Karpas-422 (cell line): ENCODE results near the gene PYGO1. TPM values are rescaled to one million over a fixed set of nuclear protein-coding genes. Genes with fewer than 3 reads are reported as not detected.

ENCODE experiments used
- DNase-seq: peaks from one replicate; pipeline ENCODE4 v3.0.0-alpha.2; 2015
- H2AFZ ChIP-seq: fragments of 200-600 bp; sonication (generic); 2 replicates; pipeline ENCODE4 v1.6.1; 2014; ENCODE audit warnings: antibody characterized with exemption, low read length, mixed read lengths
- H3K27ac ChIP-seq: fragments of 200-600 bp; sonication (generic); 2 replicates; pipeline ENCODE4 v1.5.1; 2014; ENCODE audit warnings: mild to moderate bottlenecking, low read length, moderate library complexity
- H3K27me3 ChIP-seq: fragments of 200-600 bp; sonication (generic); 2 replicates; pipeline ENCODE4 v1.6.1; 2014; ENCODE audit warnings: low read length, mixed read lengths
- H3K36me3 ChIP-seq: fragments of 200-600 bp; sonication (generic); 2 replicates; pipeline ENCODE4 v1.6.1; 2014; ENCODE audit warnings: low read length, mixed read lengths; ENCODE audit not compliant: insufficient read depth
- H3K4me1 ChIP-seq: fragments of 200-600 bp; sonication (generic); 2 replicates; pipeline ENCODE4 v1.6.1; 2014; ENCODE audit warnings: mild to moderate bottlenecking, low read length, mixed read lengths
- H3K4me2 ChIP-seq: fragments of 200-600 bp; sonication (generic); 2 replicates; pipeline ENCODE4 v1.6.1; 2014; ENCODE audit warnings: low read length, low read depth, mild to moderate bottlenecking; ENCODE audit not compliant: poor library complexity, severe bottlenecking
- H3K4me3 ChIP-seq: fragments of 200-600 bp; sonication (generic); 2 replicates; pipeline ENCODE4 v1.5.1; 2014; ENCODE audit warnings: mild to moderate bottlenecking, antibody characterized with exemption, low read length, mixed read lengths
- H3K79me2 ChIP-seq: fragments of 200-600 bp; sonication (generic); 2 replicates; pipeline ENCODE4 v1.6.1; 2014; ENCODE audit warnings: mild to moderate bottlenecking, low read length, mixed read lengths
- H3K9ac ChIP-seq: fragments of 200-600 bp; sonication (generic); 2 replicates; pipeline ENCODE4 v1.6.0; 2014; ENCODE audit warnings: low read length
- H3K9me2 ChIP-seq: fragments of 200-600 bp; sonication (generic), shearing (Covaris generic); replicated peaks from 2 replicates; pipeline ENCODE4 v1.6.0; 2014; ENCODE audit warnings: mild to moderate bottlenecking, low read length, moderate library complexity; ENCODE audit not compliant: insufficient read depth
- H3K9me3 ChIP-seq: fragments of 300-700, 200-600 bp; sonication (generic); 2 replicates; pipeline ENCODE4 v1.6.1; 2014; ENCODE audit warnings: low read length, mixed read lengths
- H4K20me1 ChIP-seq: fragments of 200-600 bp; sonication (generic); 2 replicates; pipeline ENCODE4 v1.6.1; 2014; ENCODE audit warnings: mild to moderate bottlenecking, antibody characterized with exemption, low read length, low read depth; ENCODE audit not compliant: insufficient read depth
- total RNA-seq: library from RNA; depleted of rRNA; stranded (reverse); fragments of >200 nt; shearing (Covaris generic); gene quantifications from 2 replicates; pipeline ENCODE4 v1.2.3, GENCODE V29; 2014; ENCODE audit warnings: low replicate concordance

PYGO1 gene
- total RNA-seq, 1 experiment from 2014 or later: not detected

DNA sequence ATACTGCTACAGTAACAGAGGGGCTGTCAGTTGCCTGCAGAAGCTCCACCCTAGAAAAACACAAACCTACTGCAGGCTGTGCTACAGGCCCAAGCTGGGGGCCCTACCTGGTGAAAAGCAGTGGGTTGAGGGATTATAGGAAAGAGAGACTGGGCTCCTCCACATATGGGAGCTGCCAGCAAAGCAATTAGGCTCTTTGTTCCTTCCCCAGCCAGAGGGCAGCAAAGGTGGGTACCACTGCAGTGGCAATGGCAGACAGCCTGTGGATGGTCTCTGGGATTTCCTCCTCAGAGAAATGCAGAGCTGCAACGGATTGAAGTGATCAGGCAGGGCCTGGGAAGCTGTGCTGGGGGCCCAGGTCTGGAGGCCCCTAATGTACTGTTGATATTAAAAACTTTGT is 61.0 kb downstream of the PYGO1 start:
- H3K4me3 ChIP-seq: no peak overlapping the region
- no peaks in the 10 kb centered on the region for H3K79me2 ChIP-seq
- no peak for DNase-seq
- H3K4me2 ChIP-seq: no peak overlapping the region
- no peaks in the 10 kb centered on the region for H3K36me3 ChIP-seq
- no peaks in the 10 kb centered on the region for H3K9me2 ChIP-seq
- peak overlapping the region; percentile 54 for H2AFZ ChIP-seq
- no peaks in the 10 kb centered on the region for H3K27me3 ChIP-seq
- no peaks in the 10 kb centered on the region for H3K9me3 ChIP-seq
- H3K27ac ChIP-seq: no peak overlapping the region
- no peaks in the 10 kb centered on the region for H3K4me1 ChIP-seq
- H3K9ac ChIP-seq: no peak overlapping the region
- H4K20me1 ChIP-seq: no peaks in the 10 kb centered on the region

DNA sequence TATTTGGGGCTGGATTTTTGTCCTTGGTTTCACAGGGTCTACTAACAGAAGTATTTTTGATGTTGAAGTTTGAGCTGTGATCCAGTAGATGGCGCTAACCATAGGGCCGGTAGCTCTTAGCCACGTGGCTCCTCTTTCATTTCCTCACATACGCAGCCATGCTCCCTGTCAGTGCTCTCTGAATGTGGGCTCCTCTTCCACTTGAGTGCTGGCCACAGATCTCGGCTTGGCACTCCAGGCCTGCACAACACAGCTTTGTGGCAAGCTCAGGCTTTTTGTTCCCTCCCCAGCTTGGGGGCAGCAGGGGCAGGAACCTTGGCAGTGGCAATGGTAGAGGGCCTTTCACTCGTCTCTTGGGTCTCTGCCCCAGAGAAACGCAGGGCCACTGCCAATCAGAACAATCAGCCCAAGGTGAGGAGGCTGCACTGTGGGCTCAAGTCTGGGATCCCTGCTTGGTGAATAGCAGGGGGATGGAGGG is 61.5 kb downstream of the PYGO1 start:
- Histone ChIP-seq H3K4me2 (no peak overlapping the region), H4K20me1 (no peaks in the 10 kb centered on the region), H3K9ac (peak overlapping the region; percentile 4; the same call in 1 of the 2 replicates), H3K9me2 (no peaks in the 10 kb centered on the region), H2AFZ (peak overlapping the region; percentile 54), H3K27ac (no peak overlapping the region), H3K4me1 (no peaks in the 10 kb centered on the region), H3K4me3 (no peak overlapping the region), H3K27me3 (no peaks in the 10 kb centered on the region), H3K36me3 (no peaks in the 10 kb centered on the region), H3K79me2 (no peaks in the 10 kb centered on the region), H3K9me3 (no peaks in the 10 kb centered on the region)
- DNase-seq: peak; percentile 91

DNA sequence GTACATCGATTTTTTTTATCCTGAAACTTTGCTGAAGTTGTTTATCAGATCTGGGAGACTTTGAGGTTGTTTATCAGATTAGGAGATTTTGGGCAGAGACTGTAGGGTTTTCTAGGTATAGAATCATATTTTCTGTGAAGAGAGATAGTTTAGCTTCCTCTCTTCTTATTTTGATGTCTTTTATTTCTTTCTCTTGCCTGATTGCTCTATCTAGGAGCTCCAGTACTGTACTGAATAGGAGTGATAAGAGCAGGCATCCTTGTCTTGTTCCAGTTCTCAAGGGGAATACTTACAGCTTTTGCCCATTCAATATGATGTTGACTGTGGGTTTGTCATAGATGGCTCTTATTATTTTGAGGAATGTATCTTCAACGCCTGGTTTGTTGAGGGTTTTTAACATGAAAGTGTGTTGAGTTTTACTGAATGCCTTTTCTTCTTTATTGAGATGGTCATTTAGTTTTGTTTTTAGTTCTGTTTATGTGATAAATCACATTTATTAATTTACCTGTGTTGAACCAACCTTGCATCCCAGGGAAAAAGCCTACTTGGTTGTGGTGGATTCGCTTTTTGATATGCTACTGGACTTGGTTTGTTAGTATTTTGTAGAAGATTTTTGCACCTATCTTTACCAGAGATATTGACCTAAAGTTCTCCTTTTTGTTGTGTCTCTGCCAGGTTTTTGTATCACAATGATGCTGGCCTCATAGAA is 65.2 kb downstream of the PYGO1 start:
- Histone ChIP-seq H3K79me2 (no peaks in the 10 kb centered on the region), H3K9ac (no peak overlapping the region), H3K4me3 (no peak overlapping the region), H3K27me3 (no peaks in the 10 kb centered on the region), H3K9me3 (no peaks in the 10 kb centered on the region), H3K9me2 (no peaks in the 10 kb centered on the region), H4K20me1 (no peaks in the 10 kb centered on the region), H3K4me2 (no peak overlapping the region), H3K27ac (no peak overlapping the region), H3K36me3 (no peaks in the 10 kb centered on the region), H3K4me1 (no peaks in the 10 kb centered on the region), H2AFZ (no peak overlapping the region)
- no peak for DNase-seq

DNA sequence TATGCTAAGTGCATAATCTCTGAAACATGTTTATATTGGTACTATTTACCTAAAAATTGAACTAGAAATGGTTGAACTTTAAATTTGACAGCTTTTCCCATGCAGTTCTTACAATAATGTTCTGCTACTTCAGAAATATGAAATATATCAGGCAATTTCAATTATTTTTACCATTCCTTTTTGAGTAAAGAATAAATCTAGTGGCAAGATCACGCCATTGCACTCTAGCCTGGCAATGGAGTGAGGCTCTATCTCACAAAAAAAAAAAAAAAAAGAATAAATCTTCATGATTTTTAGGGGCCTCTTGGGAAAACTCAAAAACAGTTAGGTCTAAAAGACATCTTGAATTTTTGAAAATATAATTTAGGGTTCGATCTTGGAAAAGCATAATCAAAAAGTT is 69.5 kb downstream of the PYGO1 start:
- H3K27ac ChIP-seq: no peak overlapping the region

DNA sequence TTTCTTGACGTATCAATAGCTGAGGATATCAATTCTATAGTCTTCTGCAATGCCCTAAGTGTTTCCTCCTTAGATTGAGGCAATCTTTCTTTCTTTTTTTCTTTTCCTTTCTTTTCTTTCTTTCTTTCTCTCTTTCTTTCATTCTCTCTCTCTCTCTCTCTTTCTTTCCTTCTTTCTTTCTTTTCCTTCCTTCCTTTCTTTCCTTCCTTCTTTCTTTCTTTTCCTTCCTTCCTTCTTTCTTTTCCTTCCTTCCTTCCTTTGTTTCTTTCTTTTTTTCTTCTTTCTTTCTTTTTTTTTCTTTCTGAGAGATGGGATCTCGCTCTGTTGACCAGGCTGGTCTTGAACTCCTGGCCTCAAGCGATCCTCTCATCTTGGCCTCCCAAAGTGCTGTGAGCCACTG is 70.1 kb downstream of the PYGO1 start:
- no peaks in the 10 kb centered on the region for H4K20me1 ChIP-seq
- H3K4me2 ChIP-seq: no peak overlapping the region
- H3K9me3 ChIP-seq: no peaks in the 10 kb centered on the region
- no peak overlapping the region for H3K4me3 ChIP-seq
- H3K9ac ChIP-seq: no peak overlapping the region
- H3K4me1 ChIP-seq: no peaks in the 10 kb centered on the region
- H3K9me2 ChIP-seq: no peaks in the 10 kb centered on the region
- no peak overlapping the region for H2AFZ ChIP-seq
- no peaks in the 10 kb centered on the region for H3K79me2 ChIP-seq
- no peaks in the 10 kb centered on the region for H3K36me3 ChIP-seq
- H3K27ac ChIP-seq: no peak overlapping the region
- H3K27me3 ChIP-seq: no peaks in the 10 kb centered on the region
- DNase-seq: no peak

More for the DNA sequence above, 69.5 kb downstream of the PYGO1 start:
- H3K36me3 ChIP-seq: no peaks in the 10 kb centered on the region
- no peaks in the 10 kb centered on the region for H3K4me1 ChIP-seq
- H4K20me1 ChIP-seq: no peaks in the 10 kb centered on the region
- no peak overlapping the region for H3K4me2 ChIP-seq
- H3K9ac ChIP-seq: no peak overlapping the region
- H3K9me3 ChIP-seq: no peaks in the 10 kb centered on the region
- H3K79me2 ChIP-seq: no peaks in the 10 kb centered on the region
- H3K9me2 ChIP-seq: no peaks in the 10 kb centered on the region
- DNase-seq: no peak
- H2AFZ ChIP-seq: no peak overlapping the region
- no peak overlapping the region for H3K4me3 ChIP-seq
- H3K27me3 ChIP-seq: no peaks in the 10 kb centered on the region

DNA sequence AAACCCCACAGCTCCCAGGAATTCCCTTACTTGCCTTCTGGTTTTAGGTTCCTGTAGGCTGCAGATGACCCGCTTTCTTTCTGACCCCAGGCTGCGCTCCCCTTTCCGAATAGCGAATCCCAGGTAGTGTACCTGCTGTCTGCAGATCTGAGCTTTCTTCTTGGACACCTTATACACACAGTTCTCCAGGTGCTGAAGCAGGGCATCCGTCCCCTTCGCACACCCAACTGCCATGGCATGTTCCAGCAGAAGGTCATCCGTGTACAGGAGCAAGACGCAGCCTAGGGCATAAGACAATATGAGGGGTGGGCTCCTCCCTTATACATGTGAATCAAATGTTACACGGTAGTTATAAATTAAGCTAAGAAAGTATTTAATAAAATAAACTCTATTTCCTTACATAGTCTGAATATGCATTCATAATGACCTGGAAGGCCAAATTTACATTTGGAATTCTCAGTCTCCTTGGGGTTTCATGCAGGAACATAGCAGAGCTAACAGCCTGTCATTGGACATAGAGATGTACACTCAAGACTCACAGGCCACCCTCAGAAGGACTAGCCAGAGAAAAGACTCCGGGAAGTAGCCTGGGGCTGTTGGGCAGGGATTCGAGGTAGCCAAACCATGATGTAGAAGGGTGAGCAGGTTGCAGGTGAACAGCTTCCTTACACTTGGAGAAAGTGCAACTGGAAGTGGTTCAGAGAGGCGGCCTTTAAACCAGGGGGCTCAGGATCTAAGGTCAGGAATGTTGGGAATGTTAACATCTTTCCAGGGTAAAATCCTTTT is 72.0 kb downstream of the PYGO1 start:
- H3K9me2 ChIP-seq: no peaks in the 10 kb centered on the region
- H3K4me1 ChIP-seq: no peaks in the 10 kb centered on the region
- no peak for DNase-seq
- H3K9ac ChIP-seq: no peak overlapping the region
- H3K27me3 ChIP-seq: no peaks in the 10 kb centered on the region
- no peaks in the 10 kb centered on the region for H3K36me3 ChIP-seq
- no peaks in the 10 kb centered on the region for H3K79me2 ChIP-seq
- H2AFZ ChIP-seq: no peak overlapping the region
- no peak overlapping the region for H3K27ac ChIP-seq
- H3K4me3 ChIP-seq: no peak overlapping the region
- H3K9me3 ChIP-seq: no peaks in the 10 kb centered on the region
- no peak overlapping the region for H3K4me2 ChIP-seq
- no peaks in the 10 kb centered on the region for H4K20me1 ChIP-seq

DNA sequence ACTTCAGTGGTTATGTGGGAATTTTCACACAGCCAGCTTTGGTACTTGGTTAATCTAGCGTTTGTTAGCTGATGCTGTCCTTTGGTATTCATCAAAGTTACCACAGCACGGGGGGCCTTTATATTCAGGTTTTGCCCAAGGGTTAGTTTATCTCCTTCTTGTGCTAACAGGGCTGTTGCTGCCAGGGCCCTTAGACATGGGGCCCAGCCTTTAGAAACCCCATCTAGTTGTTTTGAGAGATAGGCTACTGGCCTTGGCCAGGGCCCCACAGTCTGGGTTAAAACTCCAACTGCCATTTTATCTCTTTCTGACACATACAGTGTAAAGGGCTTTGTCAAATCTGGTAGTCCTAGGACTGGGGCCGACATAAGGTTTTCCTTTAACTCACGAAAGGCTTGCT is 72.7 kb downstream of the PYGO1 start:
- Histone ChIP-seq H2AFZ (no peak overlapping the region), H3K4me2 (no peak overlapping the region)

DNA sequence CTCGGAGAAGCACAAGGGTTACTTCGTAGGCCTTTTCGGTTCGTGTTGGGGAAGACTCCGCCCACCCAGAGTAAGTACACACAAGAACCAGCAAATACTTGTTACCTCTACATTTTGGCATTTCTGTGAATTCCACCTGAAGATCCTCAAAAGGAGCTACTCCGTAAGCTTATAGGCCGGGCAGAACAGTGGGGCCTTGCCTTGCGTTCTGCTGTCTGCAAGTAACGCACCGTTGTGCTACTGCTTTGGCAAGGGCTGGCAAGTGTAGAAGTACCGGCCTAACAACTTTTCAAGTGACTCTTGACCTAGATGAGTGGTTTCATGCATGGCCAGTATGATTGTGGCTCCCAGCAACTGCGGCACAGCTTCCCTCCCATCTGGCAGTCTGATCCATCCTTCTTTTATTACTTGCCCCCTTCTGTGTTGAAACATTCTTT is 73.7 kb downstream of the PYGO1 start:
- Histone ChIP-seq H3K36me3 (no peaks in the 10 kb centered on the region), H3K27me3 (no peaks in the 10 kb centered on the region), H3K9me3 (no peaks in the 10 kb centered on the region), H4K20me1 (no peaks in the 10 kb centered on the region), H3K4me3 (no peak overlapping the region), H3K9me2 (no peaks in the 10 kb centered on the region), H2AFZ (no peak overlapping the region), H3K79me2 (no peaks in the 10 kb centered on the region), H3K4me2 (no peak overlapping the region), H3K27ac (no peak overlapping the region), H3K4me1 (no peaks in the 10 kb centered on the region), H3K9ac (no peak overlapping the region)
- DNase-seq: no peak

More for the DNA sequence above, 72.7 kb downstream of the PYGO1 start:
- no peak overlapping the region for H3K9ac ChIP-seq
- H3K27me3 ChIP-seq: no peaks in the 10 kb centered on the region
- no peak overlapping the region for H3K4me3 ChIP-seq
- no peaks in the 10 kb centered on the region for H3K9me2 ChIP-seq
- H3K9me3 ChIP-seq: no peaks in the 10 kb centered on the region
- DNase-seq: no peak
- H3K36me3 ChIP-seq: no peaks in the 10 kb centered on the region
- no peaks in the 10 kb centered on the region for H4K20me1 ChIP-seq
- H3K27ac ChIP-seq: no peak overlapping the region
- H3K4me1 ChIP-seq: no peaks in the 10 kb centered on the region
- H3K79me2 ChIP-seq: no peaks in the 10 kb centered on the region
